NK-92 (cell line): ENCODE results near the gene SDR42E1.
"Not testable (repeated sequence)": the region's sequence is repeated elsewhere in the genome, so short reads cannot be mapped to it uniquely, and the experiment has no call there.

Source experiments
- DNase-seq: peaks from one replicate; lab custom pipeline; 2025; ENCODE audit not compliant: unreplicated experiment; lab: John Stamatoyannopoulos, UW

SDR42E1 gene

GRCh38 chr16:82037666-82038065 lies 26.4 kb upstream of the SDR42E1 start:
- DNase-seq = no peak

- DNase-seq = no peak
Measured at GRCh38 chr16:82037251-82037650, 26.0 kb upstream of the SDR42E1 start.

- DNase-seq = no peak
Measured at GRCh38 chr16:82034981-82035612, 23.8 kb upstream of the SDR42E1 start, which contains the start of gene HSD17B2. TSS of gene HSD17B2 (plus strand) at chr16:82035253. CDS start at chr16:82035425, 172 bp downstream.

DNA sequence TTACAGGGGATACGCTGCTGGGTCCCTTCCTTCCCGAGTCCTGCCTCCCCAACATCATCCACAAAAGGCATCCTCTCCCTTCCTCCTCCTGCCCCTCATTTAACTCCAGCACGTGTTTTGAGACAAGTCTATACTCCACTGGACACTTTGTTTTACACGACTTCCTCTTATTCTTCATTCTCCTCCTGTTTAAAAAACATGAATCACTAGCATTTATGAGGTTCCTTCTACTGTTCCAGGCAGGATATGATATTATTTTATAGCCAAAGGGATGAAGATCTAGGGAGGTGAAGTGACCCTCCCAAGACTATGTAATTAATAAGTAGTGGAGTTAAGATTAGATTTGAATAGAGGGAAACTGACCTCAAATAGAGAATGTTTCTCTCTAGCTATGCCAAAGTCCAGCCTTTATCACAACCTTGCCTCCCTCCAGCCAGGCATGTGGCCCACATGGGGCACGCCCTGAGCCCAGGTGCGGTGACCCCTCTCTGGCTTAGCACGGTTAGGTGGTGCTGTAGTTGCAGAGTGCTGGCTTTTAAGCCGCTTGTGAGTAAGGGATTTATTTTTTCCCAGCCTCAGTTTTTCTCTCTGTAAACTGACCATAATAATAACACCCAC lies 22.5 kb upstream of the SDR42E1 start:
- no peak for DNase-seq

DNA sequence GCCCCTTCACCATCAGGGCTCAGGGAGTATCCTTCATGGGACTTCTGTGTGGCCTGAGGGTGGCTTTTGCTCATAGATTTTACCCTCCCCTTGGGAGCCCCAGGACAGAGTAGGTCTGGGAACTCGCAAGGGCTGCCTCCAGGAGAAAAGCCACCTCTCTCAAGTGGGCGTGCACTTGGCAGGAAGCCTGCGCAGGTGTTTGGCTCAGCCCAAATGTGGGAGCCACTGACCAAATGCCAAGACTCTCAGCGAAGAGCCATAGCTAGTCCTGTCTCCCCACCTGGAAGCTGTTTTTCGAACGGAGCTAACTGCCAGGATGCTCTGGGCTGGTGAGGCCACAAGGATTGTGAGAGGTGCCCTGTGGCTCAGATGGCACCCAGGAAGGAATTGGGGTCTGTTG lies 21.7 kb upstream of the SDR42E1 start:
- DNase-seq = no peak

DNA sequence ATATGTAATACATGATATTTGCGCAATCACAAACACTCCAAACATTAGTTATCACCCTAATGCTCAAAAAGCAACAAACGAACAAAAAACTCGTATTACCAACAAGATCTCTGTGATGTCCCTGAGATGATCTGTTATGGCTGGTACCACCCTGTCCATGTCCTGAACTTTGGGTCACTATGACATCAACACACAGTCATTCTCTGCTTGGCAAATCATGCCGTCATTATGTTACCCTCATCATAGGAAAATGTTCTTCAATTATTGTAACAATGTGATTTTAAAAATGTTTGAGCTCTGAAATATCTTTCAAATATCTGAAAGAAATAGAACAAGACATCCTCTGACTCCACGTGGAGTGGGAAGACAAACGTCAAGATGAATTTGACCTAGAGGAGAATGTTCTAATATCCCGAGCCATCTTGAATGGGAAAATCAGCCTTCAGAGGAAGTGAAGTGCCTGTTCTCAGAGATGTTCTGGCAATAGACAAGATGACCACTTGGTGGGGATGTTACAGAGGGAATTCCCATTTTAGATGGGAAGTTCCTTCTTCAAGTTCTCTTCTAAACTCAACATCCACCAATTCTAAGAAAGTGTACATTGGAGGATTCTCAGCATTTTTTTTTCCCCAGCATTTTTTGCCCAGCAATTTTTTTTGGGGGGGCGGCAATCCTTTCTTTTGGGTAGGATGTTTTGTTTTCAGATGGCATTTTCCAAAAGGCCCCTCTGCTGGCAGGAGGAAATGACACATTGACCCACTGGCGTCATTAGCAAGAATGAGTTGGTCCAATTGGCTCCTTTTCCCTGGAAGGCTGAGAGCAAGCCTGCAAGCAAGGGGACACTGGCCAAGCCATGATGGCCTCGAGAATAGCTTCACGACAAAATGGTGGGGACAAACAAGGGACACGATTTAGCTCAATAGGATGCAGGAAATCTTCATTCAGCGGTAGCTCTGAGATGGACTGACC lies 20.1 kb upstream of the SDR42E1 start:
- no peak for DNase-seq

DNA sequence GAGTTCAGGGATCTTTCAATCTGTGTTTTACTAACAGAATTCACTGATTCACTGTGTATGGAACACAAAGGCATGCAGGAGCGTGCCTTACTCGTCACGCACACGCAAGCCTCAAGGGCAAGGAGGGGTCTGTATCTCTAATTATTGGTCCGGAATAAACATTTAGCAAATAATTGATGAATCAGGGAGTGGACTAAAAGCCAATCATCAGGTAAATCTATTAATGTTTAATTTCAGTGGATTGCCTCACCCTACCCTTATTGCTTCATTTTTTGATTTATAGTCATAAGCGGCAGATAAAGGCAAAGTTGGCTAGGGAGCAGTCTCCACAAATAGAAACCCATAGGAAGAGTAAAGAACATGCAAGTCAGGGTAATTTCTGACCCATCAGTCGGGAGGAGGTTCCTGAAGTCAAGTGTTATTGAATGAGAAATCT lies 16.4 kb upstream of the SDR42E1 start:
- DNase-seq = no peak

DNA sequence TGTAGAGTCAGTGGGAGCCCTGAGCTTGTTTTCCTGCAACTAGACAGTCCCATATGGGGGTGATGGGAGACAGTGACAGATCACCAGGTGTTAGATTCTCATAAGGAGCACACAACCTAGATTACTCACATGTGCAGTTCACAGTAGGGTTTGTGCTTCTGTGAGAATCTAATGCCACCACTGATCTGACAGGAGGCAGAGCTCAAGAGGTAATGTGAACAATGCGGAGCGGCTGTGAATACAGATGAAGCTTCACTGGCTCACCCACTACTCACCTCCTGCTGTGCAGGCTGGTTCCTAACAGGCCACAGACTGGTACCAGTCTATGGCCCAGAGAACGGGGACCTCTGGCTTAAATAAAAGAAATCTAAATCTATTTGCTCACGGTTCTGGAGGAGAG lies 13.6 kb upstream of the SDR42E1 start:
- DNase-seq = no peak

- DNase-seq = no peak
Measured at GRCh38 chr16:82024316-82024715, 13.0 kb upstream of the SDR42E1 start.

DNA sequence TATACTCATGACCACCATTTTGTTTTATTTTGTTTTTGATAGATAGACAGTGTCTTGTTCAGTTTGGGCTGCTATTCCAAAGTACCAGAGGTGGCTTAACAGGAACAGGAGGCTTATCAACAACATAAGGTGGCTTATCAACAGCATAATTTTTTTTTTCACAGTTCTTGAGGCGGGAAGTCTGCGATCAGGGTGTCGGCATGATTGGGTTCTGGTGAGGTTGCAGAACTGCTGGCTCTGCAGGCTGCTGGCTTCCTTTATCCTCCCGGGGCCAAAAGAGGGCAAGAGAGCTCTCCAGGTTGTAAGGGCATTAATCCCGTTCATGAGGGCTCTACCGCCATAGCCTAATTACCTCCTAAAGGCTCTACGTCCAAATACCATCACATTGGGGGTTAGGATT lies 11.9 kb upstream of the SDR42E1 start:
- DNase-seq = no peak

DNA sequence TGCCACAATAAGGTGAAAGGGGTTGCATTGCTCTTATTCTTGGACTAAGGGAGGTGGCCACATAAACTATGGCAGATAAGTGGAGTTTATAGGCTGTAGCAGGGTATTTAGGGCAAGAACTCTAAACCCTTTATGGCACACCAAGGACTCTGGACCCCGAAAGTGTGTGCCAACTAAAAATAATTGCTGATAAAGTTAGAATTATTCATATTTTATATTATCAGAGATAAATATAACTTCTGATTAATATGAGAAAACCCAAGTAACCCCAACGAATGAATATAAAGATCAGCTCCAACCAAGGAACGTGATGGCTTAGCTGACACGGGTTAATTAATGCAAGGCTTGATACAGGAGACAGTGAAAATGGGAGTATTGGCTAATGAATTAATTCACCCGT lies 8.8 kb upstream of the SDR42E1 start:
- DNase-seq = no peak

DNA sequence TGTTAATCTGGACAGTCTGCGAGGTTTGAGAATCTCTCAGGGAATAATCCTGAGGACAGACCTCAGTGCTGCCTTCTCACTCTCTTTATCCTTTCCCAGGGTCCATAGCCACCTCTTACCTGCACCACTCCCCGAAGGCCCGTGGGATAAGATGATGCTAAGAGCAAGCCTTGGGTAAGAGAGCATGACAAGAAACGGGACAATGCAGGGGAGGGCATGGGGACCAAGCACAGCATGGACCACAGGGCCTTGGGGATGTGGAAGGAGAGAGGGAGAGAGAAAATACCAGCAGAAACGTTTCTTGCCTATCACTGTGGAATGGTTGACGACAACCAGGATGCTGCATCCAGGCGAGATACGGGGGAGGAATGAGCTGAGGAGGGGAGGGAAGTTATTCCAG lies 8.3 kb upstream of the SDR42E1 start:
- DNase-seq = no peak

GRCh38 chr16:82017911-82018568 lies 6.8 kb upstream of the SDR42E1 start:
- DNase-seq = no peak

DNA sequence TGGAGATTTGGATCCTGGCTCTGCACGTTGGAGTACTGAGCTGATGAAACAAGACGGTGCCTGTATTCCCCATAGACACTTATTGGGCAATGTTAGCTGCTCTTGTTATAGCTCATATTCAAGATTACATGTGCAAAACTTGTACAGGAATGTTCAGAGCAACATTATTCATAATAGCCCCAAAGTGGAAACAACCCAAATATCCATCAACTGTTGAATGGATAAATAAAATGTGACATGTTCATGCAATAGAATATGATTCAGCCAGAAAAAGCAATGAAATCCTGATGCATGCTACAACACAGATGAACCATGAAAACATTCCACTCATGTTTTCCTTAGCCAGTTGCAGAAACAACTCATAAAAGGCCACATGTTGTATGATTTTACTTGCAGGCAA lies 5.7 kb upstream of the SDR42E1 start:
- no peak for DNase-seq

DNA sequence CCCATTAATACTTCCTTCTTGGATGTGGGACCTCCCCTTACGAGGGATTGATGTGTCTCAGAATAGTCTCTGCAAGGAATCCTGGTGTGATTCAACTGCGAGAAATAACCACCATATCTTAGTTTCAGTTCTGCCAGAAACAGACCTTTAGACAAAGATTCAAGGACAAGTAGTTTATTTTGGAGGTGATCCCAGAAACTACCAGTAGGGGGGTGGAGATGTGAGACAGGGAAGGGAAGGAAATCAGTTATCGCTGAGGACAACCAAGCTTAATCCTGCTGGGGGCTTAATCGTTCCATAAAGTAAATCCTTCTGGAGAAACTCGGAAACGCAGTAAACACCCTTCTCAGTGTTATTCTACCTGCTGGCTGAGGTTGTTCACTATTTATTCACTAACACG lies 5.0 kb upstream of the SDR42E1 start:
- no peak for DNase-seq

DNA sequence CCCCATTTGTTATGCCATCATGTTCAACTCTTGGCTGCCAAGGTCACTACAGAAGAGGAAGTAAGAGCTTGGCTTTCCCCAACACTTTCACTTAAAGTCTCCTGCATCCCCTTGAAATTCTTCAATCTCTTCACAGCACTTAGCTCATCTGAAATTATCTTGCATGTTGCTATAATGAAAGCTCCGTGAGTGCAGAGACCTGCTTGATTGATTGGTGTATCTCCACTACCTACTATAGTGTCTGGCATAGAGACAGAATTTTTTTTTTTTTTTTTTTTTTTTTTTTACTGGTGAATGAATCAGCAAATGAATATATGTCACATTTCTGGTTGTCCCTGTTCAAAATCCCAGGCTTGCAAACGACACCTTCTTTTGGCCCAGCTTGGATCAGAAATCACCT lies 1.9 kb upstream of the SDR42E1 start:
- no peak for DNase-seq

- DNase-seq = no peak
Measured at GRCh38 chr16:82010649-82011048, 621 bp downstream of the SDR42E1 start.

GRCh38 chr16:82009789-82010188 lies 1.5 kb downstream of the SDR42E1 start:
- not testable (repeated sequence) for DNase-seq

DNA sequence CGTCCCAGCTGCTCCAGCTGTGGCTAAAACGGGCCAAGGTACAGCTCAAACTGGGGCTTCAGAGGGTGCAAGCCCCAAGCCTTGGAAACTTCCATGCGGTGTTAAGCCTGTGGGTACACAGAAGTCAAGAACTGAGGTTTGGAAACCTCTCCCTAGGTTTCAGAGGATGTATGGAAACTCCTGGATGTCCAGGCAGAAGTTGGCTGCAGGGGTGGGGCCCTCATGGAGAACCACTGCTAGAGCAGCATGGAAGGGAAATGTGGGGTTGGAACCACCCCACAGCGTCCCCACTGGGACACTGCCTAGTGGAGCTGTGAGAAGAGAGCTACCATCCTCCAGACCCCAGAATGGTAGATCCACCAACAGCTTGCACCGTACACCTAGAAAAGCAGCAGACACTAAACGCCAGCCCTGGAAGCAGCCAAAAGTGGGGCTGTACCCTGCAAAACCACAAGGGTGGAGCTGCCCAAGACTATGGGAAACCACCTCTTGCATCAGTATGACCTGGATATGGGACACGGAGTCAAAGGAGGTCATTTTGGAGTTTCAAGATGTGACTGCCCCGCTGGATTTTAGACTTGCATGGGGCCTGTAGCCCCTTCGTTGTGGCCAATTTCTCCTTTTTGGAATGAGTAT lies 2.2 kb downstream of the SDR42E1 start:
- DNase-seq = no peak

GRCh38 chr16:82007189-82007588 lies 4.1 kb downstream of the SDR42E1 start:
- no peak for DNase-seq

GRCh38 chr16:82006036-82006435 lies 5.2 kb downstream of the SDR42E1 start:
- no peak for DNase-seq
